ENCODE results near the gene FRS3. TPM values are rescaled to one million over a fixed set of nuclear protein-coding genes. Genes with fewer than 3 reads are reported as not detected.

FRS3 gene
- total and polyA plus RNA-seq, 9 of the 15 experiments (the other 6 are each of a cell fraction or from before 2014, with no cell fraction given): 0.03 to 3.7 (median 1.6) TPM

GRCh38 chr6:41787219-41787917, 7.7 kb upstream of the FRS3 start, which contains the start of gene TOMM6 (continued):
- no peak for TF ChIP-seq SNRNP70 (optimal IDR thresholded peaks at IDR 0.05; ENCODE audit: low read depth, low read length)
- TF ChIP-seq HNRNPH1 (optimal IDR thresholded peaks at IDR 0.05; ENCODE audit: low read depth, low read length): no peak
- TF ChIP-seq DNMT1 (IDR thresholded peaks at IDR 0.05): peak; percentile 82; the same call in 1 of the 2 replicates
- peak; percentile 76; the same call in 1 of the 2 replicates for TF ChIP-seq ERF (CRISPR knock-in tag; IDR thresholded peaks at IDR 0.05)
- TF ChIP-seq NFATC3 (IDR thresholded peaks at IDR 0.05): no peak
- TF ChIP-seq ZNF77 (CRISPR knock-in tag; IDR thresholded peaks at IDR 0.05): no peak
- TF ChIP-seq ZNF408 (CRISPR knock-in tag; IDR thresholded peaks at IDR 0.05; ENCODE audit: low read depth): no peak
- TF ChIP-seq FOXJ3 (CRISPR knock-in tag; IDR thresholded peaks at IDR 0.05): no peak
- TF ChIP-seq E2F8 (IDR thresholded peaks at IDR 0.05; ENCODE audit: low read depth, partially characterized antibody): peak; percentile 95
- TF ChIP-seq CREB3 (tag; conservative IDR thresholded peaks at IDR 0.05; ENCODE audit: low read depth): 0 out of 2 replicates have a peak, but pooled peaks have one; percentile 46
- no peak for TF ChIP-seq SMAD2 (IDR thresholded peaks at IDR 0.05; ENCODE audit: low read depth, low read length)
- TF ChIP-seq GTF2F1 (IDR thresholded peaks at IDR 0.05; ENCODE audit: low read depth, low read length): peak; percentile 71
- no peak for TF ChIP-seq RFX7 (CRISPR knock-in tag; IDR thresholded peaks at IDR 0.05)
- no peak for TF ChIP-seq BRCA1 (IDR thresholded peaks at IDR 0.05)
- no peak; the same call in 1 of the 2 replicates for TF ChIP-seq BRCA1 (CRISPR knock-in tag; IDR thresholded peaks at IDR 0.05)
- TF ChIP-seq SNAPC5 (CRISPR knock-in tag; IDR thresholded peaks at IDR 0.05): no peak
- no peak for TF ChIP-seq ZNF124 (CRISPR knock-in tag; IDR thresholded peaks at IDR 0.05)
- no peak for TF ChIP-seq MTA2 (IDR thresholded peaks at IDR 0.05; ENCODE audit: low read depth)
- TF ChIP-seq TAF7 (tag; IDR thresholded peaks at IDR 0.05): peak; percentile 93
- no peak for TF ChIP-seq RBM15 (IDR thresholded peaks at IDR 0.05; ENCODE audit: insufficient read depth, low read length)
- no peak for TF ChIP-seq NFXL1 (CRISPR knock-in tag; IDR thresholded peaks at IDR 0.05)
- TF ChIP-seq ZNF707 (CRISPR knock-in tag; conservative IDR thresholded peaks at IDR 0.05): no peak
- TF ChIP-seq RCOR1 (IDR thresholded peaks at IDR 0.05; ENCODE audit: borderline replicate concordance in 1 of 2, low read depth in 2 of 2, low read length in 2 of 2): peak in 1 of 2 experiments; percentile 55; a peak in 1 of 4 replicates
- peak; percentile 90 for TF ChIP-seq GTF2E2 (tag; IDR thresholded peaks at IDR 0.05)
- no peak for TF ChIP-seq ILF3 (IDR thresholded peaks at IDR 0.05; ENCODE audit: borderline replicate concordance)
- peak; percentile 98 for TF ChIP-seq CHD1 (IDR thresholded peaks at IDR 0.05; ENCODE audit: low read length)
- TF ChIP-seq PTRF (tag; IDR thresholded peaks at IDR 0.05): no peak
- peak in 1 of 2 experiments; percentile 33; a peak in 2 of 4 replicates for TF ChIP-seq TRIM24 (IDR thresholded peaks at IDR 0.05)

Data from K562 (cell line).